ENCODE results near the gene CLEC1B.

DNA sequence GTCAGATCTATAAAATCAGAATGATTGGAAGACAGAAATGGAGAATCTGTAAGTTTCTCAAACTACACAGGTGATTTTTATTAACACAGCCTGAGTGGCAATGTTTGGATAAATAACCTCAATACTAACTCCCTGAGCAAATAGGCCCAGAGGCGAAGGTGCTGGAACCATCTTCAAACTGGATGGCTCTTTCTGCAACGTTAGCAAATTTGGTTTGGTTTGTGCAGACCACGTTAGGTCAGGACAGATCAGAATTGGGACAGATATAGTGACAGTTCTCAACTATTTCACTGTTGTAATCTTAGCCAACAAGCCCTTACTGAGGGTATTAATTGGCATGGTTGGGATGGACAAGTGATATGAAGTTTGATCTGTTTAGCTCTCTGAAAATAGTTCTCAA is 22.4 kb upstream of the CLEC1B start:
- TF ChIP-seq MAFK (IDR thresholded peaks at IDR 0.05; ENCODE audit: low read depth, low read length), result peak; percentile 84
- TF ChIP-seq, protein P1, sequence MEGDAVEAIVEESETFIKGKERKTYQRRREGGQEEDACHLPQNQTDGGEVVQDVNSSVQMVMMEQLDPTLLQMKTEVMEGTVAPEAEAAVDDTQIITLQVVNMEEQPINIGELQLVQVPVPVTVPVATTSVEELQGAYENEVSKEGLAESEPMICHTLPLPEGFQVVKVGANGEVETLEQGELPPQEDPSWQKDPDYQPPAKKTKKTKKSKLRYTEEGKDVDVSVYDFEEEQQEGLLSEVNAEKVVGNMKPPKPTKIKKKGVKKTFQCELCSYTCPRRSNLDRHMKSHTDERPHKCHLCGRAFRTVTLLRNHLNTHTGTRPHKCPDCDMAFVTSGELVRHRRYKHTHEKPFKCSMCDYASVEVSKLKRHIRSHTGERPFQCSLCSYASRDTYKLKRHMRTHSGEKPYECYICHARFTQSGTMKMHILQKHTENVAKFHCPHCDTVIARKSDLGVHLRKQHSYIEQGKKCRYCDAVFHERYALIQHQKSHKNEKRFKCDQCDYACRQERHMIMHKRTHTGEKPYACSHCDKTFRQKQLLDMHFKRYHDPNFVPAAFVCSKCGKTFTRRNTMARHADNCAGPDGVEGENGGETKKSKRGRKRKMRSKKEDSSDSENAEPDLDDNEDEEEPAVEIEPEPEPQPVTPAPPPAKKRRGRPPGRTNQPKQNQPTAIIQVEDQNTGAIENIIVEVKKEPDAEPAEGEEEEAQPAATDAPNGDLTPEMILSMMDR (conservative IDR thresholded peaks at IDR 0.05; ENCODE audit: low read depth, low read length), result no peak
- TF ChIP-seq POLR2A (IDR thresholded peaks at IDR 0.05; ENCODE audit: low read depth, low read length), result no peak
- TF ChIP-seq, protein P2, sequence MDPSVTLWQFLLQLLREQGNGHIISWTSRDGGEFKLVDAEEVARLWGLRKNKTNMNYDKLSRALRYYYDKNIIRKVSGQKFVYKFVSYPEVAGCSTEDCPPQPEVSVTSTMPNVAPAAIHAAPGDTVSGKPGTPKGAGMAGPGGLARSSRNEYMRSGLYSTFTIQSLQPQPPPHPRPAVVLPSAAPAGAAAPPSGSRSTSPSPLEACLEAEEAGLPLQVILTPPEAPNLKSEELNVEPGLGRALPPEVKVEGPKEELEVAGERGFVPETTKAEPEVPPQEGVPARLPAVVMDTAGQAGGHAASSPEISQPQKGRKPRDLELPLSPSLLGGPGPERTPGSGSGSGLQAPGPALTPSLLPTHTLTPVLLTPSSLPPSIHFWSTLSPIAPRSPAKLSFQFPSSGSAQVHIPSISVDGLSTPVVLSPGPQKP (IDR thresholded peaks at IDR 0.05; ENCODE audit: borderline replicate concordance, low read depth, low read length), result no peak
- no peak for TF ChIP-seq MAZ (IDR thresholded peaks at IDR 0.05; ENCODE audit: borderline replicate concordance, low read depth, low read length)
- TF ChIP-seq SMC3 (IDR thresholded peaks at IDR 0.05; ENCODE audit: low read depth, low read length), result no peak
- TF ChIP-seq RCOR1 (IDR thresholded peaks at IDR 0.05; ENCODE audit: insufficient replicate concordance, low read length), result no peak
